NT2/D1 (cell line): Measurements from ENCODE around the gene ARHGAP28.

Source experiments
- DNase-seq: peaks from one replicate; pipeline ENCODE4 v3.0.0-alpha.2; 2011; ENCODE audit warnings: low read depth, low spot score
- H3K27me3 ChIP-seq: 2 replicates; pipeline ENCODE4 v1.6.0; 2011; ENCODE audit warnings: mild to moderate bottlenecking; ENCODE audit not compliant: insufficient read length, insufficient read depth
- H3K36me3 ChIP-seq: 2 replicates; pipeline ENCODE4 v1.6.1; 2011; ENCODE audit warnings: mild to moderate bottlenecking, low read length, mixed read lengths; ENCODE audit not compliant: insufficient read depth, insufficient read length
- H3K4me1 ChIP-seq: 2 replicates; pipeline ENCODE4 v1.5.1; 2011; ENCODE audit not compliant: insufficient read depth, insufficient read length
- H3K4me3 ChIP-seq: 2 replicates; pipeline ENCODE4 v1.5.1; 2011; ENCODE audit warnings: low read depth; ENCODE audit not compliant: insufficient read length
- H3K9ac ChIP-seq: 2 replicates; pipeline ENCODE4 v1.6.0; 2011; ENCODE audit warnings: low read depth; ENCODE audit not compliant: insufficient read length
- H3K9me3 ChIP-seq: 2 replicates; pipeline ENCODE4 v1.5.1; 2011; ENCODE audit warnings: mild to moderate bottlenecking, low read length; ENCODE audit not compliant: insufficient read depth
- SUZ12 ChIP-seq: IDR thresholded peaks from 2 replicates; pipeline ENCODE4 v1.6.1; 2011; ENCODE audit not compliant: insufficient read length, insufficient read depth; ENCODE audit errors: extremely low read depth
- YY1 ChIP-seq: IDR thresholded peaks from 2 replicates; pipeline ENCODE4 v1.6.1; 2011; ENCODE audit not compliant: insufficient read length, insufficient read depth
- ZNF274 ChIP-seq: IDR thresholded peaks from 2 replicates; pipeline ENCODE4 v1.6.1; 2011; ENCODE audit warnings: mild to moderate bottlenecking, low read depth, low read length

Gene ARHGAP28

GRCh38 chr18:6881034-6881820 is 151.7 kb downstream of the ARHGAP28 start:
- TF ChIP-seq SUZ12 = no peak
- no peak for TF ChIP-seq YY1
- TF ChIP-seq ZNF274 = no peak
- Histone ChIP-seq H3K4me3 (no peak overlapping the region), H3K27me3 (no peaks in the 10 kb centered on the region), H3K4me1 (peaks cover 6% of the 10 kb centered on the region), H3K9me3 (no peaks in the 10 kb centered on the region), H3K9ac (no peak overlapping the region), H3K36me3 (no peaks in the 10 kb centered on the region)
- no peak for DNase-seq

- H3K36me3 ChIP-seq = no peaks in the 10 kb centered on the region
- peaks cover 6% of the 10 kb centered on the region for H3K4me1 ChIP-seq
- H3K27me3 ChIP-seq = no peaks in the 10 kb centered on the region
- DNase-seq = no peak
- TF ChIP-seq SUZ12 (no peak), YY1 (no peak), ZNF274 (no peak)
- no peaks in the 10 kb centered on the region for H3K9me3 ChIP-seq
- no peak overlapping the region for H3K9ac ChIP-seq
- H3K4me3 ChIP-seq = no peak overlapping the region
Observed at GRCh38 chr18:6882401-6882800, 152.9 kb downstream of the ARHGAP28 start.

DNA sequence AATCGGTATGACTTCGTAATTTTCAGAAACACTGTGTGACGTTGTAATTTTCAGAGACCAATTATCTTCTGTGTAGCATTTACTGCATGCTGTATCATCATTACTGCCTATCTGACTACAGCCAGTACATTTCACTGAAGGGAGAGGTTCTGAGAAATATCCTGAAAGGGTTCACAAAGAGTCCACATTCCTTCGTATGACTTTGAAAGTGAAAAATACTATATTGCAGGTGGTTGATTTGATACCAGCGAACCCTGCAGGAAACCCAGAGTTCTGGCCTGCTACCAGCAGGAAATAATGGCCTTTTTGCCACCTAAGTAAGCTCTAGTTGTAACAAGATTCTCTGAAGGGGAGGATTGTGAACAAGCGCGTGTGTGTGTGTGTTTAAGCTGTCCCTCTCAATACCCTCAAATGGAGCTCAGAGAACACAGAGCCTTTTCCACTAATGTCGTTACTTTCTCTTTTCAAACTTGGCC is 155.5 kb downstream of the ARHGAP28 start:
- Histone ChIP-seq H3K4me1 (no peaks in the 10 kb centered on the region), H3K9me3 (no peaks in the 10 kb centered on the region), H3K27me3 (no peaks in the 10 kb centered on the region), H3K36me3 (no peaks in the 10 kb centered on the region), H3K9ac (no peak overlapping the region), H3K4me3 (no peak overlapping the region)
- TF ChIP-seq ZNF274 (no peak), YY1 (no peak), SUZ12 (no peak)
- DNase-seq = no peak

DNA sequence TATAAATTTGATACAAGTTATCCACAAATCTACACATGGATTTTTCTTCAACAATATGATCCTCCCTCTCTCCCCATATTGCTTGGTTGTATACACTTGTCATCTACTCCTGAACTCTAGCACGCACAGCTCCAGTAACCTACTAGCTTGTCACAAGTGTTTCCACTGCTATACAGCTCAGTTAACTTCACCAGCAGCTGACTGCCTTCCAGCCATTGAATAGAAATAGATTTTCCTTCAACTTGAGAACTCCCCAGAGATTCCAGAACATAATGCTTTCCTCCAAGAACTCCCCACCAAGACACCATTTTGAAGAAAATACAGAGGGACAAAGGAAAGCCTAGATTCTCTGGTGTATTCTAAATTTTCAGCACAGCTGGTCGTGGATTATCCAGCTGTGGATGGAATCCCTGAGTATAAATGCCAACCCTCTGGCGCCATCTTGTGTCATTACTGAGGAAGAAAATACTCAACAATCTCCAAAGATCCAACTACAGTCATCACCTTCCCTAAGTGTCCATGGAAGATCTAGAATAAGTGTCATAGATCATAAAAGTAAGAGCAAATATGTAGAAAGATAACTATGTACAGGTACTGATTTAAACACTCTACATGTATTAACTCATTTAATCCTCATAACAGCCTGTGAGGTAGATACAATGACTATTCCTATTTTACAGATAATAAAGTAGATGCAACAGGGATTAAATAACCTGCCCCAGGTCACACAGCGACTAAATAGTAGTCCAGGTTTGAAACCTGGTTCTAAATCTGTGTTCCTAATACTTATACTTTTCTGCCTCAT is 156.7 kb downstream of the ARHGAP28 start:
- TF ChIP-seq SUZ12 = no peak
- TF ChIP-seq ZNF274 = no peak
- TF ChIP-seq YY1 = no peak
- no peak overlapping the region for H3K4me3 ChIP-seq
- no peaks in the 10 kb centered on the region for H3K36me3 ChIP-seq
- H3K27me3 ChIP-seq = no peaks in the 10 kb centered on the region
- H3K9me3 ChIP-seq = no peaks in the 10 kb centered on the region
- no peak overlapping the region for H3K9ac ChIP-seq
- H3K4me1 ChIP-seq = no peaks in the 10 kb centered on the region
- DNase-seq = peak; percentile 18

- Histone ChIP-seq H3K9me3 (no peaks in the 10 kb centered on the region), H3K9ac (no peak overlapping the region), H3K4me1 (no peaks in the 10 kb centered on the region), H3K36me3 (no peaks in the 10 kb centered on the region), H3K4me3 (no peak overlapping the region), H3K27me3 (no peaks in the 10 kb centered on the region)
- no peak for TF ChIP-seq ZNF274
- TF ChIP-seq YY1 = no peak
- no peak for TF ChIP-seq SUZ12
- no peak for DNase-seq
Observed at GRCh38 chr18:6886797-6887330, 157.3 kb downstream of the ARHGAP28 start.

DNA sequence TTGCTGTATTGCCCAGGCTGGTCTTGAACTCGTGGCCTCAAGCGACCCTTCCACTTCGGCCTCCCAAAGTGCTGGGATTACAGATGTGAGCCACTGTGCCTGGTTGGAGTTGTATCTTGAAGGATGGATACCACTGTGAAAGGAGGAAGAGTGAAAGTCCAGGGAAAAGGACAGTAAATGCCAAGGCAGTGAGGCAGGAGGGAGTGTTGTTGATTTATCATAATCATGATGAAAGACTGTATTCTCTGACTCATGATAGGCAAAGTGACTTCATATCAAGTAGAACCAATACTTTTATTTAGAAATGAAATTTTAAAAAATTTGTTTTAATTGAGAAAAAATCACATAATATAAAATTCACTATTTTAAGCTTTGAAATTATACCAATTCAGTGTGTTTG is 162.3 kb downstream of the ARHGAP28 start:
- Histone ChIP-seq H3K4me1 (no peaks in the 10 kb centered on the region), H3K36me3 (no peaks in the 10 kb centered on the region), H3K27me3 (no peaks in the 10 kb centered on the region), H3K4me3 (no peak overlapping the region), H3K9ac (no peak overlapping the region), H3K9me3 (no peaks in the 10 kb centered on the region)
- TF ChIP-seq YY1 = no peak
- TF ChIP-seq ZNF274 = no peak
- TF ChIP-seq SUZ12 = no peak
- no peak for DNase-seq

DNA sequence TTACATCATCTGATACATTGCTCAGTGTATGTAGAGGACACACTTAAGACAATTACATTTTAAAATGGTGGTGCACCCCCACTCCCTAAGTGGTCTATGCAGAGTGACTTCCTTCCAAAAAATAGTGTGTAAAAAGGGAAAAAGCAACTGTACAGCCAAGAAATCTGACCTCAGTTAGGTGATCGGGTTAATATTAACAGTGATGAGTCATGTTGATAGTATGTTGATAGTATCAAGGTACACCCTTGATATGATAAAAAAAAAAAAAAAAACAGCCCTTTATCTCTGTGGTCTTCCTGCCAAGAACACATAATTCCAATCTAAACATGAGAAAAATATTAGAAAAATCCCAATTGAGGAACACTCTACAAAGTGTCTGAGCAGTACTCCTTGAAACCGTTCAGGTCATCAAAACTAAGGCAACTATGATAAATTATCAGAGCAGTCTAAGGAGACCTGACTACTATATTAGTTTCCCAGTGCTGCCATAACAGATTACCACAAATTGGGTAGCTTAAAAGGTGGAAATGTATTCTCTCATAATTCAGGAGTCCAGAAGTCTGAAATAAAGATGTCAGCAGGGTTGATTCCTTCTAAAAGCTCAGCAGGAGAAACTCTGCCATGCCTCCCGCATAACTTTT is 171.9 kb downstream of the ARHGAP28 start:
- Histone ChIP-seq H3K27me3 (no peaks in the 10 kb centered on the region), H3K4me1 (no peaks in the 10 kb centered on the region), H3K9ac (no peak overlapping the region), H3K4me3 (no peak overlapping the region), H3K9me3 (peaks cover 15% of the 10 kb centered on the region; the same call in 1 of the 2 replicates), H3K36me3 (no peaks in the 10 kb centered on the region)
- TF ChIP-seq SUZ12 = no peak
- TF ChIP-seq ZNF274 = no peak
- TF ChIP-seq YY1 = no peak
- DNase-seq = no peak
